Sigmoid colon (tissue), 7 donors: Measurements from ENCODE around the gene FBH1. TPM values are rescaled to one million over a fixed set of nuclear protein-coding genes. Genes with fewer than 3 reads are reported as not detected.
"Not testable (repeated sequence)": the region's sequence is repeated elsewhere in the genome, so short reads cannot be mapped to it uniquely, and the experiment has no call there.

ENCODE experiments used
- DNase-seq: peaks from one replicate; pipeline ENCODE4 v3.0.0-alpha.2; 2019
- H3K27ac ChIP-seq, 4 donors: fragments of 200-600 bp; sonication (generic); one replicate each; pipeline ENCODE4 v1.5.1; 2016 to 2019; ENCODE audit warnings: mild to moderate bottlenecking in 1 of 4
- H3K27me3 ChIP-seq, 3 donors: fragments of 200-600 bp; sonication (generic); one replicate each; pipeline ENCODE4 v1.5.1; 2019; ENCODE audit warnings: mild to moderate bottlenecking in 1 of 3
- H3K36me3 ChIP-seq, 4 donors: fragments of 200-600 bp; sonication (generic); one replicate each; pipeline ENCODE4 v1.5.1; 2016 to 2019
- H3K4me1 ChIP-seq, 4 donors: fragments of 200-600 bp; sonication (generic); one replicate each; pipeline ENCODE4 v1.5.1; 2017 to 2019
- H3K4me3 ChIP-seq, 4 donors: fragments of 200-600 bp; sonication (generic); one replicate each; pipeline ENCODE4 v1.5.1; 2017 to 2019; ENCODE audit warnings: mild to moderate bottlenecking in 2 of 4, moderate library complexity in 1 of 4
- H3K9me3 ChIP-seq, 4 donors: fragments of 200-600 bp in 3 of 4; sonication (generic) in 3 of 4; one replicate each; pipeline versions ENCODE4 v1.5.1 to v1.6.1; 2013 to 2019
- CTCF ChIP-seq, 4 experiments: fragments of 450-650 bp in 3 of 4; fragments of 200-600 bp in 1 of 4; IDR thresholded peaks; one replicate each; pipeline ENCODE4 v1.5.1; 2016 to 2019; ENCODE audit warnings: antibody characterized with exemption in 4 of 4, mild to moderate bottlenecking in 3 of 4, moderate library complexity in 2 of 4
- EP300 ChIP-seq, 4 donors: sonication (generic); formaldehyde crosslinking; IDR thresholded peaks; one replicate each; pipeline ENCODE4 v1.6.1; 2017; ENCODE audit warnings: antibody characterized with exemption in 4 of 4
- POLR2A ChIP-seq, 2 donors: fragments of 450-650 bp; IDR thresholded peaks; one replicate each; pipeline ENCODE4 v1.6.1; 2016; ENCODE audit warnings: antibody characterized with exemption in 2 of 2, mild to moderate bottlenecking in 2 of 2, moderate library complexity in 2 of 2
- POLR2AphosphoS5 ChIP-seq, 4 donors: sonication (generic); formaldehyde crosslinking; IDR thresholded peaks; one replicate each; pipeline ENCODE4 v1.6.1; 2017; ENCODE audit warnings: antibody characterized with exemption in 4 of 4
- WGBS, 2 donors: extraction: QIAGEN DNeasy Blood & Tissue Kit; methylation state at CpG; one replicate each; pipeline ENCODE4 v1.1.7; 2013; 5-methylcytosine and 5-hydroxymethylcytosine counted together
- intact Hi-C: fragments of 100-400 bp; cut with DNase I; formaldehyde crosslinking; loops from one replicate; pipeline ENCODE4 v1.15.1; 2023
- polyA plus RNA-seq, 3 donors: library from polyadenylated mRNA; stranded (reverse); fragments of 200-250 nt; gene quantifications; one replicate each; pipeline ENCODE4 v1.2.3, GENCODE V29; 2013
- total RNA-seq, 4 donors: library from RNA; depleted of rRNA; stranded (reverse); fragments of >200 nt; gene quantifications; one replicate each; pipeline ENCODE4 v1.1.0, GENCODE V29; 2016
- donor health status: healthy with polysubstance abuse.
- donor health status: Bipolar disorder and iron deficiency.
- donor health status: healthy.

Gene FBH1
- total and polyA plus RNA-seq, 7 donors: 31.2 to 85.9 (median 68.7) TPM

- Histone ChIP-seq H3K9me3 (no peaks in the 10 kb centered on the region), H3K27me3 (no peaks in the 10 kb centered on the region), H3K27ac (no peak overlapping the region), H3K4me1 (no peaks in the 10 kb centered on the region), H3K36me3 (peaks cover 0 to 1% (median 0%) of the 10 kb centered on the region in 4 donors), H3K4me3 (no peak overlapping the region)
- TF ChIP-seq POLR2A (IDR thresholded peaks at IDR 0.05) (no peak), CTCF (IDR thresholded peaks at IDR 0.05) (no peak), EP300 (IDR thresholded peaks at IDR 0.05) (no peak), POLR2AphosphoS5 (IDR thresholded peaks at IDR 0.05) (no peak)
- WGBS, 2 donors: 90 to 93% methylated on average over 3 of the region's 3 CpGs
- no peak for DNase-seq
- intact Hi-C loops: no loop called here
Observed at GRCh38 chr10:5869156-5869555, 20.9 kb upstream of the FBH1 start.

- Histone ChIP-seq H3K9me3 (no peaks in the 10 kb centered on the region), H3K36me3 (peaks cover 0 to 24% (median 4%) of the 10 kb centered on the region in 4 donors), H3K4me1 (no peaks in the 10 kb centered on the region), H3K27ac (no peak overlapping the region), H3K27me3 (no peaks in the 10 kb centered on the region), H3K4me3 (no peak overlapping the region)
- no peak for DNase-seq
- intact Hi-C loops: loop anchor here (5.0 kb wide), 1 partner anchor 429 kb away; no protein-coding TSS in a partner anchor
- no peak for TF ChIP-seq POLR2AphosphoS5 (IDR thresholded peaks at IDR 0.05)
- no peak for TF ChIP-seq CTCF (IDR thresholded peaks at IDR 0.05)
- no peak for TF ChIP-seq POLR2A (IDR thresholded peaks at IDR 0.05)
- WGBS, 2 donors: 80 to 82% methylated on average over 5 of the region's 5 CpGs
Observed at GRCh38 chr10:5871596-5871995, 18.4 kb upstream of the FBH1 start.

DNA sequence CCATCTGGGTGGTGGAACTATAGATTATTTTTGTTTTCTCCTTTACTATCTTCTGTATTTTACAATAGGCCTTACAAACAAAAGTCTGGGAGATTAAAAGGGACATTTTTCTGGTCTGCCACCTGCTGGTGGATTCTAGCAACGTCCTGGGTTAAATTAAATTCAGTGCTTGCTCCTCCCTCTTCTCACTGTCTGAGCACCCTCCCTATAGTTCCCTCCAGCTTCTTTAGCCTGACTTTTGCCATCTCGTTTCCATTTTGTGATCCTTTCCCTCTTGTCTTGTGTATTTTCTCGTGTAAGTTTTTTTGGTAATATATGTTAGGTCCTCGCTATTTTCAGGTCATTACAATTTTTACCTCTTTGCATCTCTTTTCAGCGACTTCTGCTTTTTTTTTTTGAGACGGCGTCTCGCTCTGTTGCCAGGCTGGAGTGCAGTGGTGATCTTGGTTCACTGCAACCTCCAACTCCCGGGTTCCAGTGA lies 16.5 kb upstream of the FBH1 start:
- Histone ChIP-seq H3K36me3 (peaks cover 0 to 44% (median 15%) of the 10 kb centered on the region in 4 donors), H3K9me3 (no peaks in the 10 kb centered on the region), H3K4me3 (no peak overlapping the region), H3K27ac (no peak overlapping the region), H3K4me1 (no peaks in the 10 kb centered on the region), H3K27me3 (no peaks in the 10 kb centered on the region)
- intact Hi-C loops: loop anchor here (1.0 to 5.0 kb wide), 3 partner anchors 60 to 431 kb away; partner anchors contain the start of gene GDI2
- peak; percentile 72 for DNase-seq
- TF ChIP-seq POLR2A (IDR thresholded peaks at IDR 0.05) (no peak), CTCF (IDR thresholded peaks at IDR 0.05) (peak; percentile 63 to 73 (median 69))
- 34 to 50% methylated on average over 9 of the region's 9 CpGs for WGBS, 2 donors

DNA sequence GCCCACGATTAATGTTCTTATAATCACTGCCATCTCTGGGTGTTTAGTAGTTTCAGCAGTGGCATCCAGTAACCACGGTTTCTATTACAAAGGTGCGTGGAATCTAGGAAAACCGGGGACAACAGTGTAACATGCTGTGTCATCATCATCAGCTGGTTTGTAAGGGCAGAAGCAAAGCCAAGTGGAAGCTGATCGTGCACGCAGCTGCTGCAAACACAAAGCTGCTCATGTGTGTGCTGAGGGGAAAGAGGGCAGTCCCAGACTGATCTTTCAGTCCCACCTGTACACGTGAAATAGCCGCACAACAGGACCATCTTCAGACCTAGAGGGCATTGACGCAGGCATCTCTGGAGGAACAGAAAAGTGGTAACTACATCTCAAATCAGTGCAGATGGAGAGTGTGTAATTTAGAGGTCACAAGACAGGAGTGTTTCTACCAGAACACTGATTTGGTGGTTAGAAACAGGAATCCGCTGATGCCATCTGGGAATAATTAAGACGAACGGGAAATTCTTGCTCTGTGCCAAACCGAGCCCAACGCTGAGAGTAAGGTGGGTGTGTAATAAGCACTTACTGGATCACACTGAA lies 13.8 kb upstream of the FBH1 start:
- TF ChIP-seq CTCF (IDR thresholded peaks at IDR 0.05) (no peak), EP300 (IDR thresholded peaks at IDR 0.05) (no peak), POLR2A (IDR thresholded peaks at IDR 0.05) (no peak), POLR2AphosphoS5 (IDR thresholded peaks at IDR 0.05) (no peak)
- no peaks in the 10 kb centered on the region for H3K4me1 ChIP-seq
- 81 to 84% methylated on average over 14 of the region's 14 CpGs for WGBS, 2 donors
- peaks cover 0 to 71% (median 25%) of the 10 kb centered on the region in 4 donors for H3K36me3 ChIP-seq
- intact Hi-C loops: no loop called here
- H3K27me3 ChIP-seq: no peaks in the 10 kb centered on the region
- H3K27ac ChIP-seq: no peak overlapping the region
- H3K9me3 ChIP-seq: no peaks in the 10 kb centered on the region
- no peak overlapping the region for H3K4me3 ChIP-seq
- DNase-seq: no peak

DNA sequence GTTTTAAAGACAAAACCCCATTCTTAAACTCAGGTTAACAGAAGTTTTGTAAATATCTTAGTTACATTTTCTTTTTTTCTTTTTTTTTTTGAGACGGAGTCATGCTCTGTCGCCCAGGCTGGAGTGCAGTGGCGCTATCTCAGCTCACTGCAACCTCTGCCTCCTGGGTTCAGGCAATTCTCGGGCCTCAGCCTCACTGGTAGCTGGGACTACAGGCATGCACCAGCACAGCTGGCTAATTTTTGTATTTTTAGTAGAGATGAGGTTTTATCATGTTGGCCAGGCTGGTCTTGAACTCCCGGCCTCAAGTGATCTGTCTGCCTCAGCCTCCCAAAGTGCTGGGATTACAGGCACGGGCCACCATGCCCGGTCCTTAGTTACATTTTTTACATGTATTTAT lies 13.0 kb upstream of the FBH1 start:
- H3K4me3 ChIP-seq, intact Hi-C loops, DNase-seq, H3K27me3 ChIP-seq, H3K4me1 ChIP-seq, H3K9me3 ChIP-seq, H3K27ac ChIP-seq: not testable (repeated sequence)
- peaks cover under 1 to 76% (median 25%) of the 10 kb centered on the region in 4 donors for H3K36me3 ChIP-seq
- WGBS, 2 donors: 94 to 95% methylated on average over 7 of the region's 7 CpGs
